Thoracic aorta (tissue), 2 donors: ENCODE measurements around the gene ARHGAP18. TPM values are rescaled to one million over a fixed set of nuclear protein-coding genes. Genes with fewer than 3 reads are reported as not detected.

Experiments used
- ATAC-seq: fragments of 150-250 bp; one replicate; pipeline ENCODE4 v1.8.0; 2017; ENCODE audit warnings: low read depth; ENCODE audit not compliant: insufficient number of reproducible peaks, low FRiP score
- DNase-seq: peaks from one replicate; pipeline ENCODE4 v3.0.0-alpha.2; 2020; ENCODE audit warnings: low spot score
- H3K27ac ChIP-seq, 2 donors: fragments of 200-600 bp; sonication (generic); 1 replicate in 1 of 2; 2 replicates in 1 of 2; pipeline ENCODE4 v1.5.1; 2016; ENCODE audit warnings: mild to moderate bottlenecking in 2 of 2, moderate library complexity in 2 of 2
- H3K27me3 ChIP-seq: fragments of 200-600 bp; sonication (generic); replicated peaks from 2 replicates; pipeline ENCODE4 v1.6.0; 2016; ENCODE audit warnings: mild to moderate bottlenecking; ENCODE audit not compliant: insufficient read depth
- H3K36me3 ChIP-seq: fragments of 200-600 bp; sonication (generic); one replicate; pipeline ENCODE4 v1.5.1; 2016
- H3K4me1 ChIP-seq, 2 donors: fragments of 200-600 bp; sonication (generic); 1 replicate in 1 of 2; 2 replicates in 1 of 2; pipeline versions ENCODE4 v1.5.1 to v1.6.0; 2016; ENCODE audit warnings: low read depth in 2 of 2, mild to moderate bottlenecking in 1 of 2; ENCODE audit not compliant: control insufficient read depth in 1 of 2
- H3K4me3 ChIP-seq: fragments of 200-600 bp; sonication (generic); 2 replicates; pipeline ENCODE4 v1.5.1; 2016; ENCODE audit warnings: mild to moderate bottlenecking
- H3K9me3 ChIP-seq: fragments of 200-600 bp; sonication (generic); 2 replicates; pipeline ENCODE4 v1.5.1; 2016
- CTCF ChIP-seq: fragments of 200-600 bp; sonication (generic); IDR thresholded peaks from one replicate; pipeline ENCODE4 v1.5.1; 2019; ENCODE audit warnings: antibody characterized with exemption
- total RNA-seq, 2 donors: library from RNA; depleted of rRNA; stranded (reverse); fragments of >200 nt; gene quantifications; one replicate each; pipeline versions ENCODE4 v1.1.0 to v1.2.3, GENCODE V29; 2016

The ARHGAP18 gene
- total RNA-seq, 2 donors from 2014 or later, result 24.8 to 37.0 TPM

GRCh38 chr6:129732542-129732941, 22.6 kb upstream of the ARHGAP18 start:
- no peak overlapping the region for H3K4me3 ChIP-seq
- TF ChIP-seq CTCF, result no peak
- no peaks in the 10 kb centered on the region for H3K36me3 ChIP-seq
- no peaks in the 10 kb centered on the region for H3K4me1 ChIP-seq
- no peak for DNase-seq
- H3K27ac ChIP-seq, result no peak overlapping the region
- no peaks in the 10 kb centered on the region for H3K27me3 ChIP-seq
- no peak for ATAC-seq
- H3K9me3 ChIP-seq, result no peaks in the 10 kb centered on the region

GRCh38 chr6:129732034-129732433, 22.1 kb upstream of the ARHGAP18 start:
- peaks cover 0 to 2% of the 10 kb centered on the region in 2 donors for H3K4me1 ChIP-seq
- H3K9me3 ChIP-seq, result no peaks in the 10 kb centered on the region
- no peaks in the 10 kb centered on the region for H3K27me3 ChIP-seq
- TF ChIP-seq CTCF, result no peak
- H3K4me3 ChIP-seq, result no peak overlapping the region
- no peaks in the 10 kb centered on the region for H3K36me3 ChIP-seq
- DNase-seq (no peak), ATAC-seq (no peak)
- H3K27ac ChIP-seq, result no peak overlapping the region

GRCh38 chr6:129731428-129731827, 21.5 kb upstream of the ARHGAP18 start:
- Histone ChIP-seq H3K27ac (no peak overlapping the region), H3K4me3 (no peak overlapping the region), H3K4me1 (peaks cover 0 to 9% of the 10 kb centered on the region in 2 donors), H3K9me3 (no peaks in the 10 kb centered on the region), H3K36me3 (no peaks in the 10 kb centered on the region), H3K27me3 (no peaks in the 10 kb centered on the region)
- no peak for ATAC-seq
- no peak for TF ChIP-seq CTCF
- DNase-seq, result no peak

GRCh38 chr6:129730477-129731165, 20.6 kb upstream of the ARHGAP18 start:
- DNase-seq (no peak), ATAC-seq (no peak)
- peak; percentile 50 for TF ChIP-seq CTCF
- Histone ChIP-seq H3K4me1 (peaks cover 0 to 15% of the 10 kb centered on the region in 2 donors), H3K4me3 (no peak overlapping the region), H3K27me3 (no peaks in the 10 kb centered on the region), H3K36me3 (no peaks in the 10 kb centered on the region), H3K27ac (no peak overlapping the region), H3K9me3 (no peaks in the 10 kb centered on the region)

GRCh38 chr6:129726650-129727049, 16.7 kb upstream of the ARHGAP18 start:
- Histone ChIP-seq H3K4me3 (no peak overlapping the region), H3K4me1 (peaks cover 0 to 15% of the 10 kb centered on the region in 2 donors), H3K9me3 (no peaks in the 10 kb centered on the region), H3K27me3 (no peaks in the 10 kb centered on the region), H3K27ac (peak overlapping the region in 1 of 2 donors; percentile 10), H3K36me3 (no peaks in the 10 kb centered on the region)
- no peak for TF ChIP-seq CTCF
- no peak for ATAC-seq
- DNase-seq, result no peak
